HL-60/S4 treated with retinoic acid at 250 ng/mL for 4 days and 3 days (cell line): Measurements from ENCODE around the gene CUEDC1.
"Not testable (repeated sequence)": the region's sequence is repeated elsewhere in the genome, so short reads cannot be mapped to it uniquely, and the experiment has no call there.

Source experiments
- in situ Hi-C: fragments of 300-500 bp; cut with MboI; formaldehyde crosslinking; loops from 2 replicates; pipeline ENCODE4 v1.7.0; 2022; ENCODE audit warnings: low sequenced_read_pairs

The CUEDC1 gene

GRCh38 chr17:57962279-57963148 lies 7.3 kb upstream of the CUEDC1 start:
- in situ Hi-C loops = no loop called here

GRCh38 chr17:57959929-57960328 lies 4.7 kb upstream of the CUEDC1 start:
- in situ Hi-C loops = no loop called here

GRCh38 chr17:57958391-57958790 lies 3.2 kb upstream of the CUEDC1 start:
- in situ Hi-C loops = not testable (repeated sequence)

GRCh38 chr17:57957886-57958285 lies 2.7 kb upstream of the CUEDC1 start:
- in situ Hi-C loops = no loop called here

GRCh38 chr17:57957120-57957850 lies 2.1 kb upstream of the CUEDC1 start:
- in situ Hi-C loops = no loop called here

GRCh38 chr17:57956291-57957119 lies 1.3 kb upstream of the CUEDC1 start:
- in situ Hi-C loops = no loop called here

GRCh38 chr17:57954397-57955182 lies 622 bp downstream of the CUEDC1 start:
- in situ Hi-C loops = no loop called here

- in situ Hi-C loops = no loop called here
These were observed 1.4 kb downstream of the CUEDC1 start for GRCh38 chr17:57953705-57954396.

GRCh38 chr17:57953219-57953618 lies 2.0 kb downstream of the CUEDC1 start:
- in situ Hi-C loops = no loop called here

GRCh38 chr17:57949649-57950048 lies 5.6 kb downstream of the CUEDC1 start:
- in situ Hi-C loops = no loop called here

GRCh38 chr17:57948555-57949420 lies 6.4 kb downstream of the CUEDC1 start:
- in situ Hi-C loops = no loop called here

GRCh38 chr17:57948169-57948554 lies 7.0 kb downstream of the CUEDC1 start:
- in situ Hi-C loops = no loop called here

- in situ Hi-C loops = no loop called here
These were observed 7.8 kb downstream of the CUEDC1 start for GRCh38 chr17:57947369-57947768.

GRCh38 chr17:57946798-57947358 lies 8.3 kb downstream of the CUEDC1 start:
- in situ Hi-C loops = no loop called here

GRCh38 chr17:57945996-57946797 lies 9.0 kb downstream of the CUEDC1 start:
- in situ Hi-C loops = no loop called here

GRCh38 chr17:57944908-57945307 lies 10.3 kb downstream of the CUEDC1 start:
- in situ Hi-C loops = no loop called here

- in situ Hi-C loops = no loop called here
These were observed 11.6 kb downstream of the CUEDC1 start for GRCh38 chr17:57943645-57944044.

GRCh38 chr17:57943140-57943539 lies 12.1 kb downstream of the CUEDC1 start:
- in situ Hi-C loops = no loop called here
